PC-9 (cell line): ENCODE measurements around the gene EIF2S1. TPM values are rescaled to one million over a fixed set of nuclear protein-coding genes. Genes with fewer than 3 reads are reported as not detected.

Experiments
- BruUV-seq: library from RNA; stranded (reverse); fragments of 400-500 nt; replicated peaks from 2 replicates; lab custom pipeline; 2021; lab: Mats Ljungman, UMichigan
- CTCF ChIA-PET: fragments of 300-600 bp; sonication (Branson Sonifier 250); formaldehyde crosslinking; loops from one replicate; lab custom pipeline; 2022; ENCODE audit warnings: antibody characterized with exemption; lab: Charles Lee
- POLR2A ChIA-PET: fragments of 300-600 bp; sonication (Branson Sonifier 250); formaldehyde crosslinking; loops from one replicate; lab custom pipeline; 2022; ENCODE audit warnings: antibody characterized with exemption; ENCODE audit not compliant: unreplicated experiment; lab: Charles Lee
- DNase-seq, 2 experiments: peaks; one replicate each; pipeline versions ENCODE4 v3.0.0 to v3.0.0-alpha.2; 2015 to 2022; ENCODE audit warnings: mixed read lengths in 1 of 2
- H2AFZ ChIP-seq: fragments of 200-600 bp; sonication (generic); 2 replicates; pipeline ENCODE4 v1.8.1; 2017; ENCODE audit warnings: antibody characterized with exemption
- H3F3A ChIP-seq: fragments of 200-600 bp; sonication (generic); 2 replicates; pipeline ENCODE4 v1.8.1; 2017; ENCODE audit warnings: antibody characterized with exemption, mild to moderate bottlenecking, low read depth; ENCODE audit not compliant: insufficient read depth
- H3K27ac ChIP-seq: fragments of 200-600 bp; sonication (generic); 2 replicates; pipeline ENCODE4 v1.6.1; 2016; ENCODE audit warnings: mixed run types
- H3K27me3 ChIP-seq: fragments of 200-600 bp; sonication (generic); 2 replicates; pipeline ENCODE4 v1.6.1; 2016; ENCODE audit warnings: low read depth, mixed run types; ENCODE audit not compliant: insufficient read depth
- H3K36me3 ChIP-seq: fragments of 200-600 bp; sonication (generic); 2 replicates; pipeline ENCODE4 v1.6.1; 2016; ENCODE audit warnings: low read depth, mixed run types
- H3K4me1 ChIP-seq: fragments of 200-600 bp; sonication (generic); replicated peaks from 2 replicates; pipeline ENCODE4 v1.6.1; 2016; ENCODE audit warnings: mixed run types; ENCODE audit not compliant: insufficient read depth
- H3K4me2 ChIP-seq: fragments of 200-600 bp; sonication (generic); 2 replicates; pipeline ENCODE4 v1.6.1; 2017; ENCODE audit warnings: mixed run types
- H3K4me3 ChIP-seq: fragments of 200-600 bp; sonication (generic); 2 replicates; pipeline ENCODE4 v1.6.1; 2016; ENCODE audit warnings: mixed run types
- H3K79me2 ChIP-seq: fragments of 200-600 bp; sonication (generic); 2 replicates; pipeline ENCODE4 v1.6.1; 2017; ENCODE audit warnings: low read depth, mixed run types
- H3K9me2 ChIP-seq: fragments of 200-600 bp; sonication (generic); 2 replicates; pipeline ENCODE4 v1.8.1; 2017; ENCODE audit warnings: mild to moderate bottlenecking; ENCODE audit not compliant: insufficient read depth
- H3K9me3 ChIP-seq: fragments of 200-600 bp; sonication (generic); 2 replicates; pipeline ENCODE4 v1.8.1; 2016; ENCODE audit warnings: low read depth; ENCODE audit not compliant: insufficient read depth
- H4K20me1 ChIP-seq: fragments of 200-600 bp; sonication (generic); 2 replicates; pipeline ENCODE4 v1.8.1; 2017; ENCODE audit not compliant: insufficient read depth
- EZH2 ChIP-seq: fragments of 200-600 bp; sonication (generic); IDR thresholded peaks from 2 replicates; pipeline ENCODE4 v1.8.0; 2017; ENCODE audit warnings: antibody characterized with exemption, low read depth
- intact Hi-C: fragments of 100-400 bp; cut with micrococcal nuclease; formaldehyde crosslinking; loops from one replicate; pipeline ENCODE4 v1.10.0; 2022; ENCODE audit not compliant: unreplicated experiment
- total RNA-seq: library from RNA; stranded (reverse); gene quantifications from 2 replicates; pipeline ENCODE4 v1.2.3, GENCODE V29; 2021
- TF ChIP-seq, protein P1 (sequence below): fragments of 200-600 bp; sonication (generic); conservative IDR thresholded peaks from 2 replicates; pipeline ENCODE4 v1.6.1; 2017; ENCODE audit warnings: mixed run types, antibody characterized with exemption, mild to moderate bottlenecking, moderate library complexity

Gene EIF2S1
- total RNA-seq, 1 experiment from 2014 or later, result 146 TPM

DNA sequence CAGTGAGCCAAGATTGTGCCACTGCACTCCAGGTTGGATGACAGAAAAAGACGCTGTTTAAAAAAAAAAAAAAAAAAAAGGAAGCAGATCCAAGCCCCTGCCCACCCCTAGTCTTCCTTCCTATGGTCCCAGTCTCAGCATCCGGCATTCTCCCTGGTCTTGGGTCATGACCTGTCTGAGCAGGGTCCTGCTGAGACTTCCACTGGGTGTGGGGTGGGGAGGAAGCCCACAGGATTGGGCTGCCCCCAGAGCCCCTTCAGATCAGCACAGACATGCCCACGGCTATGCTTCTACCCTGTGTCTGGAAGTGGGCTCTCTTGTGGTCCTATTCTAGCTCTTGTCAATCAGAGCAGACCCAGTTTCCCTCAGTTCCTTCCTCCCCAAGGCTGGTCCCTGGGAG is 64.4 kb downstream of the EIF2S1 start:
- H3K9me3 ChIP-seq, result no peaks in the 10 kb centered on the region
- ChIA-PET CTCF (interaction anchor here (0.9 to 1.4 kb wide), 2 partner anchors 81 to 147 kb away, joined by 3 to 7 read pairs; no protein-coding TSS in a partner anchor), POLR2A (no interaction called here)
- H3K4me3 ChIP-seq, result no peak overlapping the region
- H3F3A ChIP-seq, result peaks cover 4% of the 10 kb centered on the region; the same call in 1 of the 2 replicates
- intact Hi-C loops, result no loop called here
- BruUV-seq, result no TSS peak
- TF ChIP-seq, protein P1, sequence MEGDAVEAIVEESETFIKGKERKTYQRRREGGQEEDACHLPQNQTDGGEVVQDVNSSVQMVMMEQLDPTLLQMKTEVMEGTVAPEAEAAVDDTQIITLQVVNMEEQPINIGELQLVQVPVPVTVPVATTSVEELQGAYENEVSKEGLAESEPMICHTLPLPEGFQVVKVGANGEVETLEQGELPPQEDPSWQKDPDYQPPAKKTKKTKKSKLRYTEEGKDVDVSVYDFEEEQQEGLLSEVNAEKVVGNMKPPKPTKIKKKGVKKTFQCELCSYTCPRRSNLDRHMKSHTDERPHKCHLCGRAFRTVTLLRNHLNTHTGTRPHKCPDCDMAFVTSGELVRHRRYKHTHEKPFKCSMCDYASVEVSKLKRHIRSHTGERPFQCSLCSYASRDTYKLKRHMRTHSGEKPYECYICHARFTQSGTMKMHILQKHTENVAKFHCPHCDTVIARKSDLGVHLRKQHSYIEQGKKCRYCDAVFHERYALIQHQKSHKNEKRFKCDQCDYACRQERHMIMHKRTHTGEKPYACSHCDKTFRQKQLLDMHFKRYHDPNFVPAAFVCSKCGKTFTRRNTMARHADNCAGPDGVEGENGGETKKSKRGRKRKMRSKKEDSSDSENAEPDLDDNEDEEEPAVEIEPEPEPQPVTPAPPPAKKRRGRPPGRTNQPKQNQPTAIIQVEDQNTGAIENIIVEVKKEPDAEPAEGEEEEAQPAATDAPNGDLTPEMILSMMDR, result no peak
- TF ChIP-seq EZH2, result no peak
- H2AFZ ChIP-seq, result no peak overlapping the region
- H3K27ac ChIP-seq, result no peak overlapping the region
- no peaks in the 10 kb centered on the region for H3K36me3 ChIP-seq
- no peaks in the 10 kb centered on the region for H3K79me2 ChIP-seq
- H4K20me1 ChIP-seq, result no peaks in the 10 kb centered on the region
- H3K4me1 ChIP-seq, result peaks cover 31% of the 10 kb centered on the region
- no peaks in the 10 kb centered on the region for H3K9me2 ChIP-seq
- H3K4me2 ChIP-seq, result no peak overlapping the region
- no peaks in the 10 kb centered on the region for H3K27me3 ChIP-seq
- DNase-seq, result no peak

DNA sequence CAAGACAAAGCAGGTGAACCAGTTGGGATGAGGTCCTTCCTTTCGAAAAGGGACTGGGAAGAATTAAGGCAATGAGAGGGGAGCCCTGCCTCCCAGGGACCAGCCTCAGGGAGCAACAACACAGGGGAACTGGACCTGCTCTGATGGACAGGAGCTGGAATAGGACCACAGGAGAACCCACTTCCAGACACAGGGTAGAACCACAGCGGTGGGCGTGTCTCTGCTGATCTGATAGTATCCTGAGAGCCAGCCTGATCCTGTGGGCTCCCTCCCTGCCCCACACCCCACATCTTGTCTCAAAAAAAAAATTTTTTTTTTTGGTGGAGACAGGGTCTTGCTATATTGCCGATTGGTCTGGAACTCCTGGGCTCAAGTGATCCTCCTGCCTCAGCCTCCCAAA is 65.5 kb downstream of the EIF2S1 start:
- H3F3A ChIP-seq, result peaks cover 4% of the 10 kb centered on the region; the same call in 1 of the 2 replicates
- no peak overlapping the region for H2AFZ ChIP-seq
- intact Hi-C loops, result no loop called here
- no peaks in the 10 kb centered on the region for H3K36me3 ChIP-seq
- TF ChIP-seq EZH2, result no peak
- TF ChIP-seq, protein P1, result no peak
- CTCF ChIA-PET, result interaction anchor here (1.4 kb wide), 1 partner anchor 146 kb away, joined by 7 read pairs; no protein-coding TSS in a partner anchor
- H3K79me2 ChIP-seq, result no peaks in the 10 kb centered on the region
- no peak overlapping the region for H3K4me3 ChIP-seq
- no peak overlapping the region for H3K27ac ChIP-seq
- DNase-seq, result no peak
- H3K4me1 ChIP-seq, result peaks cover 29% of the 10 kb centered on the region
- no peaks in the 10 kb centered on the region for H3K27me3 ChIP-seq
- no peaks in the 10 kb centered on the region for H4K20me1 ChIP-seq
- no peaks in the 10 kb centered on the region for H3K9me3 ChIP-seq
- POLR2A ChIA-PET, result no interaction called here
- no peak overlapping the region for H3K4me2 ChIP-seq
- no peaks in the 10 kb centered on the region for H3K9me2 ChIP-seq
- BruUV-seq, result no TSS peak

DNA sequence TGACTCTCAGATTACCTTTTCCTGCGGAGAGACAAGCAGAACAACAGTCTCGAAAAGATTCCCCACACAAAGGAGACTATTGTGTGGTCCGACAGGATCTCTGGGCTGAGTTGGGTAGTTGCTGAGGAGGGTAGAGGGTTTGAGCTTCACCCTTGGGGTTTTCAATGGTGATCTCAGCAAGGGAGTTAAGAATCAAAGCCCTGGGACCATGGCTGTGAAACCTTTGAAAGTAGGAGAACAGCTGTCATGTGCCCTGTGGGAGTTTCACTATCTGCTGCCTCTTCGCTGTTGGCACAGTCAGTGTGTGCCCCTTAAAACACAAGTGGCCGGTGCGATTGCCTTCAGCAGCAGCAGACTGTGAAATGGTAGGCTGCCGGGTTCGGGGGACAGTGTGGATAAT is 66.0 kb downstream of the EIF2S1 start:
- DNase-seq, result no peak
- no peaks in the 10 kb centered on the region for H3K27me3 ChIP-seq
- H4K20me1 ChIP-seq, result no peaks in the 10 kb centered on the region
- H3F3A ChIP-seq, result peaks cover 4% of the 10 kb centered on the region; the same call in 1 of the 2 replicates
- H3K79me2 ChIP-seq, result no peaks in the 10 kb centered on the region
- no peak overlapping the region for H3K27ac ChIP-seq
- H2AFZ ChIP-seq, result no peak overlapping the region
- POLR2A ChIA-PET, result interaction anchor here (0.6 kb wide), 2 partner anchors 30 to 204 kb away, joined by 4 to 30 read pairs; no protein-coding TSS in a partner anchor
- CTCF ChIA-PET, result interaction anchor here (1.5 to 3.3 kb wide), 3 partner anchors 41 to 278 kb away, joined by 4 to 44 read pairs (median 19); no protein-coding TSS in a partner anchor
- H3K9me2 ChIP-seq, result no peaks in the 10 kb centered on the region
- no peak for TF ChIP-seq EZH2
- TF ChIP-seq, protein P1, result no peak
- H3K4me2 ChIP-seq, result no peak overlapping the region
- intact Hi-C loops, result no loop called here
- no peaks in the 10 kb centered on the region for H3K9me3 ChIP-seq
- H3K36me3 ChIP-seq, result no peaks in the 10 kb centered on the region
- H3K4me1 ChIP-seq, result peaks cover 29% of the 10 kb centered on the region
- BruUV-seq, result no TSS peak
- no peak overlapping the region for H3K4me3 ChIP-seq
